Keratinocyte (primary cell): ENCODE measurements around the gene TTC22. TPM values are rescaled to one million over a fixed set of nuclear protein-coding genes. Genes with fewer than 3 reads are reported as not detected.

Experiments
- DNase-seq: peaks from one replicate; pipeline ENCODE4 v3.0.0-alpha.2; 2011; ENCODE audit warnings: low read depth, missing footprints, low spot score
- FAIRE-seq: peaks from 2 replicates; lab custom pipeline; 2011; peaks lifted over from hg19 to GRCh38; lab: Jason Lieb, UNC
- H2AFZ ChIP-seq: 2 replicates; pipeline ENCODE4 v1.6.0; 2012; ENCODE audit warnings: low read length, control low read depth, inconsistent platforms; ENCODE audit not compliant: control insufficient read depth
- H3K27ac ChIP-seq: 2 replicates; pipeline ENCODE4 v1.5.1; 2011; ENCODE audit warnings: low read length; ENCODE audit not compliant: control insufficient read depth, insufficient read depth
- H3K27me3 ChIP-seq: 3 replicates; pipeline ENCODE4 v1.6.0; 2011; ENCODE audit warnings: low read length; ENCODE audit not compliant: control insufficient read depth, insufficient read depth; ENCODE audit errors: extremely low read depth
- H3K36me3 ChIP-seq, 2 experiments: 2 replicates in 1 of 2; 3 replicates in 1 of 2; pipeline ENCODE4 v1.5.1; 2011; ENCODE audit warnings: low read length in 2 of 2, mild to moderate bottlenecking in 1 of 2; ENCODE audit not compliant: control insufficient read depth in 2 of 2, insufficient read depth in 2 of 2; ENCODE audit errors: extremely low read depth in 1 of 2
- H3K4me1 ChIP-seq: 3 replicates; pipeline ENCODE4 v1.5.1; 2011; ENCODE audit warnings: low read length; ENCODE audit not compliant: control insufficient read depth, insufficient read depth; ENCODE audit errors: extremely low read depth
- H3K4me2 ChIP-seq: 3 replicates; pipeline ENCODE4 v1.6.0; 2011; ENCODE audit warnings: low read depth, low read length; ENCODE audit not compliant: control insufficient read depth, insufficient read depth; ENCODE audit errors: extremely low read depth
- H3K4me3 ChIP-seq, 3 experiments: fragments of 200-600 bp in 1 of 3; sonication (generic) in 1 of 3; 2 replicates in 2 of 3; 3 replicates in 1 of 3; pipeline ENCODE4 v1.5.1; 2011 to 2016; ENCODE audit warnings: low read length in 3 of 3, mild to moderate bottlenecking in 3 of 3, control low read depth in 2 of 3, inconsistent platforms in 1 of 3, low read depth in 1 of 3, mixed read lengths in 1 of 3, mixed run types in 1 of 3, moderate library complexity in 1 of 3; ENCODE audit not compliant: control insufficient read depth in 2 of 3, insufficient read depth in 2 of 3; ENCODE audit errors: extremely low read depth in 1 of 3
- H3K79me2 ChIP-seq: 2 replicates; pipeline ENCODE4 v1.6.0; 2012; ENCODE audit warnings: low read length; ENCODE audit not compliant: control insufficient read depth, insufficient read depth
- H3K9ac ChIP-seq: 3 replicates; pipeline ENCODE4 v1.6.0; 2011; ENCODE audit warnings: low read length; ENCODE audit not compliant: control insufficient read depth, insufficient read depth; ENCODE audit errors: extremely low read depth
- H3K9me1 ChIP-seq: 3 replicates; pipeline ENCODE4 v1.6.0; 2011; ENCODE audit warnings: low read length; ENCODE audit not compliant: control insufficient read depth, insufficient read depth; ENCODE audit errors: extremely low read depth
- H3K9me3 ChIP-seq: 2 replicates; pipeline ENCODE4 v1.5.1; 2012; ENCODE audit warnings: low read depth, low read length; ENCODE audit not compliant: control insufficient read depth
- H4K20me1 ChIP-seq: 3 replicates; pipeline ENCODE4 v1.6.0; 2011; ENCODE audit warnings: low read length; ENCODE audit not compliant: control insufficient read depth, insufficient read depth; ENCODE audit errors: extremely low read depth
- CTCF ChIP-seq, 3 experiments: IDR thresholded peaks in 1 of 3; conservative IDR thresholded peaks in 1 of 3; optimal IDR thresholded peaks in 1 of 3; 2 replicates in 2 of 3; 3 replicates in 1 of 3; pipeline versions ENCODE3 to v1.5.1; 2011; ENCODE audit warnings: low read length in 3 of 3, mild to moderate bottlenecking in 3 of 3, moderate library complexity in 2 of 3, control low read depth in 1 of 3, inconsistent platforms in 1 of 3; ENCODE audit not compliant: insufficient read depth in 2 of 3; ENCODE audit errors: extremely low read depth in 1 of 3
- EZH2 ChIP-seq: IDR thresholded peaks from one replicate; pipeline ENCODE4 v1.6.1; 2012; ENCODE audit warnings: inconsistent platforms, mild to moderate bottlenecking, low read length, moderate library complexity
- dilution Hi-C: fragments of 300-500 bp; cut with MboI; formaldehyde crosslinking; loops from one replicate; pipeline ENCODE4 v1.7.0; 2020; ENCODE audit warnings: low sequenced_read_pairs; ENCODE audit not compliant: extremely low pct_ligation_motif_present
- polyA plus RNA-seq, 5 experiments: library from polyadenylated mRNA; depleted of rRNA in 3 of 5; stranded (reverse) in 3 of 5; stranded (forward) in 1 of 5; unstranded in 1 of 5; fragments of >200 nt; gene quantifications; 1 replicate in 1 of 5; 2 replicates in 3 of 5; 3 replicates in 1 of 5; pipeline versions ENCODE4 v1.2.1 to v1.2.3, GENCODE V29; 2011 to 2012; ENCODE audit warnings: missing spikeins in 2 of 5, low read depth in 1 of 5, low replicate concordance in 1 of 5

TTC22 gene
- polyA plus RNA-seq, 1 donor (not counting 4 experiments of a cell fraction or from before 2014, with no cell fraction given) = 5.1 TPM

DNA sequence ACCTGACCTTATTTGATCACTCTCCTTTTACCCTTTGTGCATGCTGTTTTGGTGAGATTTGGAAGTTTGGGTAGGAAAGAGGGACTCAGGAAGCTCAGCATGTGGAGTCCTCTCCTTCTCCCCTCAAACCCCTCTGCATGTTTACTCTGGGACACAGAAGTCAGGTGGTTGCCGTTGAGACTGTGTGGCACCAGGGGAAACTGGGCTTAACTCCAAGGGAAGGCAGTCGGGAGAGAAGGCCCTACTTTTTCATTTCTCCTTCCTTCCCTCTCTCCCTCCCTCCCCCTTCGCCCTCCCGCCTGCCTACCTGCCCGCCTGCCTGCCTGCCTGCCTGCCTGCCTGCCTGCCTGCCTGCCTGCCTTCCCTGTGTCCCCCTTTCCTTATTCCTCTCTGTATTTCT is 34.8 kb upstream of the TTC22 start:
- dilution Hi-C loops = no loop called here
- Histone ChIP-seq H3K4me1 (peaks cover 7% of the 10 kb centered on the region), H3K79me2 (no peaks in the 10 kb centered on the region), H3K4me3 (no peak overlapping the region), H3K9ac (no peak overlapping the region), H3K27ac (no peak overlapping the region), H3K9me3 (no peaks in the 10 kb centered on the region), H4K20me1 (no peaks in the 10 kb centered on the region), H3K9me1 (no peaks in the 10 kb centered on the region), H2AFZ (no peak overlapping the region), H3K4me2 (no peak overlapping the region), H3K27me3 (no peaks in the 10 kb centered on the region), H3K36me3 (no peaks in the 10 kb centered on the region)
- no peak for DNase-seq
- FAIRE-seq = no peak
- TF ChIP-seq EZH2 (no peak), CTCF (optimal IDR thresholded peaks at IDR 0.05 in 1 of 3, IDR thresholded peaks at IDR 0.05 in 1 of 3, conservative IDR thresholded peaks at IDR 0.05 in 1 of 3; ENCODE audit: extremely low read depth in 1 of 3, insufficient read depth in 2 of 3, low read length in 3 of 3) (no peak)

DNA sequence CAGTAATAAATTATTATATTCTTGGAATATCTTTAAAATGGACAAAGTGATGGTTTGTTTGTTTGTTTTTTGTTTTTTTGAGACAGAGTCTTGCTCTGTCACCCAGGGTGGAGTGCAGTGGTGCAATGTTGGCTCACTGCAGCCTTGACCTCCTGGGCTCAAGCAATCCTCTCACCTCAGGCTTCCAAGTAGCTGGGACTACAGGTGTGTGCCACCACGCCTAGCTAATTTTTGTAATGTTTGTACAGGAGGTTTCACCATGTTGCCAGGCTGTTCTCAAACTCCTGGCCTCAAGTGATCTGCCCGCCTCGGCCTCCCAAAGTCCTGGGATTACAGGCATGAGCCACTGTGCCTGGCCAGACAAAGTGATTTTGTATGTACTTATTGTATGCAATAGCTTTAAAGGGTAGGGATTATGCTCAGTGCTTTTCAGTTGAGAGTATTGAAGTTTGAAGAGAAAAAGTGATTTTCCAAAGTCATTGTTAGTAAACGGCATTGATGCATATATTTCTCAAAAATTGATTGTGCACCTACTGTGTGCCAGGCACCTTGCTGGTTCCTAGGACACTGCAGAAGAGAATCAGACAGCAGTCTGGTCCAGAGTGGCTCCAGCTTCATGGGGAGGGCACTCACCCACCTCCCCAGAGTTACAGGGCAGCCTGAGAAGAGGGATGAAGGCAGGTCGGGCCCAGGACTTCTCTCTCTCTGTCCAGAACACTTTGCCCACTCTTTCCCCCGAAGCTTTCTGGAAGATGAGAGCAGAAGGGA is 34.2 kb upstream of the TTC22 start:
- Histone ChIP-seq H3K9me1 (no peaks in the 10 kb centered on the region), H3K4me1 (peaks cover 7% of the 10 kb centered on the region), H4K20me1 (no peaks in the 10 kb centered on the region), H3K9ac (no peak overlapping the region), H3K4me3 (no peak overlapping the region), H3K27ac (no peak overlapping the region), H3K36me3 (no peaks in the 10 kb centered on the region), H2AFZ (no peak overlapping the region), H3K79me2 (no peaks in the 10 kb centered on the region), H3K27me3 (no peaks in the 10 kb centered on the region), H3K4me2 (no peak overlapping the region), H3K9me3 (no peaks in the 10 kb centered on the region)
- TF ChIP-seq EZH2 = no peak
- TF ChIP-seq CTCF (optimal IDR thresholded peaks at IDR 0.05 in 1 of 3, IDR thresholded peaks at IDR 0.05 in 1 of 3, conservative IDR thresholded peaks at IDR 0.05 in 1 of 3; ENCODE audit: extremely low read depth in 1 of 3, insufficient read depth in 2 of 3, low read length in 3 of 3) = no peak
- FAIRE-seq (no peak), DNase-seq (no peak)
- dilution Hi-C loops = no loop called here
